ENCODE measurements around the gene SPPL3.
"Not testable (repeated sequence)": the region's sequence is repeated elsewhere in the genome, so short reads cannot be mapped to it uniquely, and the experiment has no call there.

Gene SPPL3, protein sequence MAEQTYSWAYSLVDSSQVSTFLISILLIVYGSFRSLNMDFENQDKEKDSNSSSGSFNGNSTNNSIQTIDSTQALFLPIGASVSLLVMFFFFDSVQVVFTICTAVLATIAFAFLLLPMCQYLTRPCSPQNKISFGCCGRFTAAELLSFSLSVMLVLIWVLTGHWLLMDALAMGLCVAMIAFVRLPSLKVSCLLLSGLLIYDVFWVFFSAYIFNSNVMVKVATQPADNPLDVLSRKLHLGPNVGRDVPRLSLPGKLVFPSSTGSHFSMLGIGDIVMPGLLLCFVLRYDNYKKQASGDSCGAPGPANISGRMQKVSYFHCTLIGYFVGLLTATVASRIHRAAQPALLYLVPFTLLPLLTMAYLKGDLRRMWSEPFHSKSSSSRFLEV

GRCh38 chr12:120904197-120904773, at the start of gene SPPL3:
SPPL3 (minus strand) TSS chr12:120904358; CDS start chr12:120903867, 491 bp downstream.
- peak; percentile 27 to 94 (median 87) for DNase-seq

DNA sequence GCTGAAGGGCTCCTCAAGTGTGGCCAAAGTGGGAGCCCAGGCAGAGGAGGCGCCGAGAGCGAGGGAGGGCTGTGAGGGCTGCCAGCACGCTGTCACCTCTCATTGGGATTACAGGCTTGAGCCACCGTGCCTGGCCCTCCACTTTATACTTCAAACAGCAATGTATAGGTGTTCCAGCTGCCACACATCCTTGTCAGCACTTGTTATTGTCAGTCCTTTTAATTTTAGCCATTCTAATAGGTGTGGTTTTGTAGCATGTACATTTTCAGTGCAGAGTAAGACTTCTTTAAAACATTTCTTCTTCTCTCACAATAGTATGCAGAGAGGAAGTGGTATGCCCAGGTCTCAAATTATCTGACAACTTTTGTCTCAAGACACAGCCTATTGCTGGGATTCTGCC, 46.6 kb upstream of the SPPL3 start:
- DNase-seq, result no peak

GRCh38 chr12:120950260-120950799, 46.2 kb upstream of the SPPL3 start:
- DNase-seq, result not testable (repeated sequence)

DNA sequence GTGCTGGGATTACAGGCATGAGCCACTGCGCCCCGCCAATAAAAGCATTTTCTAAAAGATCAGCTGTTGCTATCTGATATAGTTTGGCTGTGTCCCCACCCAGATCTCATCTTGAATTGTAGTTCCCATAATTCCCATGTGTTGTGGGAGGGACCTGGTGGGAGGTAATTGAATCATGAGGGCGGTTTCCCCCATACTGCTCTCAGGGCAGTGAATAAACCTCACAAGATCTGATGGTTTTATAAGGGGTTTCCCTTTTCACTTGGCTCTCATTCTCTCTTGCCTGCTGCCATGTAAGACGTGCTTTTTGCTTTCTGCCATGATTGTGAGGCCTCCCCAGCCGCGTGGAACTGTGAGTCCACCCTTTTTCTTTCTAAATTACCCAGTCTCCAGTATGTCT, 41.4 kb upstream of the SPPL3 start:
- not testable (repeated sequence) for DNase-seq

GRCh38 chr12:120944645-120945217, 40.6 kb upstream of the SPPL3 start:
- DNase-seq, result peak in 5 of 58 donors; percentile 1 to 24 (median 3)

- DNase-seq, result no peak
Measured at GRCh38 chr12:120943482-120943881, 39.3 kb upstream of the SPPL3 start.

GRCh38 chr12:120941846-120942405, 37.8 kb upstream of the SPPL3 start:
- no peak for DNase-seq

DNA sequence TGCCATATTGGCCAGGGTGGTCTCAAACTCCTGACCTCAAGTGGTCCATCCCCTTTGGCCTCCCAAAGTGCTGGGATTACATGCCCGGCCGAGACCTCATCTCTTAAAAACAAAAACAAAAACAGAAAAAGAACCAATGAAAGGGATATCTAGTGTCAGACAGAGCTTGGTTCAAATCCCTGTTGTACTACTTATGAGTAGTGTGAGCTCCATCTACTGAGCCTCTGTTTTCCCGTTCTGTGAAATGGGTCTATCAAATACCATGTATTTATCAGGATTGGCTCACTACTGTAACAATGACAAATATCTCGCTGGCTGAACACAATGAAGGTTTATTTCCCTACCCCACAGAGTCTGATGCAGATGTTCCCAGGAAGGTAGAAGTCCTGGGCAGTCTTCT, 37.3 kb upstream of the SPPL3 start:
- DNase-seq, result no peak

GRCh38 chr12:120940799-120941198, 36.6 kb upstream of the SPPL3 start:
- no peak for DNase-seq

GRCh38 chr12:120940006-120940405, 35.8 kb upstream of the SPPL3 start:
- DNase-seq, result no peak

- DNase-seq, result peak in 28 of 58 donors; percentile 2 to 54 (median 14)
Measured at GRCh38 chr12:120939523-120939922, 35.4 kb upstream of the SPPL3 start.

DNA sequence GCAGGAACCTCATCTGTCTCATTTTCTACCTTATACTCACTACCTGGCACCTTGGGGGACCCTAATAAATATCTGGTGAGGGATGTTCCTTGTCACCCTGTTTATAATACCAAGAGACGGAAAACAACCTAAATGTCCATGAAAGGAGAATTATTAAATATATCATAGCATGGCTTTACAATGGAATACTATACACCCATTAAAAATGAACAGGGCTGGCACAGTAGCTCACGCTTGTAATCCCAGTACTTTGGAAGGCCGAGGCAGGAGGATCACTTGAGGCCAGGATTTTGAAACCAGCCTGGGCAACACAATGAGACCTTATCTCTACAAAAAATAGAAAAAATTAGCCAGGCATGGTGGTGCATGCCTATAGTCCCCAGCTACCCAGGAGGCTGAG, 34.3 kb upstream of the SPPL3 start:
- no peak for DNase-seq

- DNase-seq, result peak in 7 of 58 donors; percentile 3 to 12 (median 5)
Measured at GRCh38 chr12:120936197-120936596, 32.0 kb upstream of the SPPL3 start.

DNA sequence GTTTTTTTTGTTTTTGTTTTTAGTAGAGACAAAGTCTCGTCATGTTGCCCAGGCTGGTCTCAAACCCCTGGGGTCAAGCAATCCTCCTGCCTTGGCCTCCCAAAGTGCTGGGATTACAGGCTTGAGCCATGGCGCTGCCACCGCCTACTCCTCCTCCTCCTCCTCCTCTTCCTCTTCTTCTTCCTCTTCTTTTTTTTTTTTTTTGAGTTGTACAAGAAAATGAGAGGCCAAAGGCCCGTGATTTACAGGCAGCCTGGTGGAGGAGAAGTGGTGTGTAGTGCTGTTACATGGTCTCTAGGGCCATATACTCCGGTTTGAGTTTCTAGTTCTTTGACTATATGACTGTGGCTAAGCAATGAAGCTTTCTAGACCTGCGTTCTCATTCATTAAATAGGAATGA, 29.6 kb upstream of the SPPL3 start:
- DNase-seq, result no peak

DNA sequence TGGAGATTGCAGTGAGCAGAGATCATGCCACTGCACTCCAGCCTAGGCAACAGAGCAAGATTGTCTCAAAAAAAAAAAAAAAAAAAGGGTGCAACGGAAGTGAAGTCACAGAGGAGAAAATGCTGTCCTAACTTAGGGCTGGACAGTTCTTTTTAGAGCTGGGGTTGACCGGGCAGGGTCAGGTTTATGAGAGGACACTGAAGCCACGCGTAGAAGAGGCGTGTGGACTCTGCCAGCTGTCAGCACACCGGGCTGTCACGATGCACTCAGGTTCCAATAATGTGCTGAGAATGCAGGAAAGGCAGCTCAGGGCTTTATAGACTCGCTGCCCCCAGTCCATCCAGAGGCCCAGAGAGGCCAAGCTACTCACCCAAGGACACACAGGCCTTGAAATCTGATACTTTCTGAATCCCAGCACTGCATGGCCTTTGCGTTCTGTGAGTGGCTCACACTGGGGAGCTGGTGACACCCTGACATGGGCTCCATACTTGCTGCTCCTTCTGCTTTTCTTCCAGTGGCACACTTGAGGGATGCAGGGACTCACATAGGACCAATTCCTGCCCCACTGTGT, 28.9 kb upstream of the SPPL3 start:
- DNase-seq, result no peak

GRCh38 chr12:120932058-120932457, 27.9 kb upstream of the SPPL3 start:
- DNase-seq, result no peak

GRCh38 chr12:120930032-120930431, 25.9 kb upstream of the SPPL3 start:
- DNase-seq, result no peak

GRCh38 chr12:120928864-120929652, 24.9 kb upstream of the SPPL3 start:
- no peak for DNase-seq

DNA sequence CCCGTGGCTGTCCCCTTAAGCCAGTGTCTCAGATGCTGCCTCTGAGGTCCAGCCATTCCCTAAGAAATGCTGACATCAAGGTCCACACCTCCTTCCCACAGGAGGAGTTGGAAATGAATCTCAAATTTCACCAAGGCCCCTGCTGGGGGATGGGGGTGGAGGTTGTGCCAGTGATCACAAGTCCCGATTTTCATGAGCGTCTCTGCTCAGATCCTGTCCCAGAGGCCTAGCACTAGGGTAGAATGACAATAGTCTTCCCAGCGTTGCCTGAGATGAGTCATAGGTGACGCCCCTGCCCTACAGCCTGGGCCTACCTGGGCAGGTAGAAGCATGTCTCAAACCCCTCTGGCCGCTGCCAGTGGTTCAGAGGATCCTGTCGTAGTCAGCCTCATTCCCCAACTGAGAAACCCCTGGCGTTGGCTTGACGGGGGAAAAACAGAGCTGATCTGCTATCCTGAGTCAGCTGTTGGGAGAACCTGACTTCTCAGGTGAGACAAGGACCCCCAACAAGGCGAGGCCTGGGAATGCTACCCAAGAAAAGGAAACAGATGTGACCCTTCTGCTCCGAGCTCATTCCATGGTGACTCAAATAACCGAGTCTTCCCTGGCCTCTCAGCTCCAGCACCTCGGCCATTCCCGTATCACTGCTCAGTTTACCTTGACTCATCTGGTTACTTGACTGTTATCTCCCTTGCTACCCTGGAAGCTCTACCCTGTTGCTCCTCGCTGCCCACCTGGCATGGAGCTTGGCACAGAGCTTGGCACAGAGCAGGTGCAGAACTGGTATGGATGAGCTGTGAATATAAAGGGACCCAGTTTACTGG, 21.8 kb upstream of the SPPL3 start:
- DNase-seq, result no peak

GRCh38 chr12:120922279-120922678, 18.1 kb upstream of the SPPL3 start:
- DNase-seq, result no peak
